MG63 (cell line): ENCODE data around the gene TPTE2. TPM values are rescaled to one million over a fixed set of nuclear protein-coding genes. Genes with fewer than 3 reads are reported as not detected.
"Not testable (repeated sequence)": the region's sequence is repeated elsewhere in the genome, so short reads cannot be mapped to it uniquely, and the experiment has no call there.

ENCODE experiments used
- DNase-seq: peaks from one replicate; pipeline ENCODE4 v3.0.0-alpha.2; 2020
- H3K27me3 ChIP-seq: fragments of 250-450 bp; sonication (Bioruptor Pico); 2 replicates; pipeline ENCODE4 v1.5.1; 2020; ENCODE audit warnings: mild to moderate bottlenecking, moderate library complexity
- H3K36me3 ChIP-seq: fragments of 250-450 bp; sonication (Bioruptor Pico); 2 replicates; pipeline ENCODE4 v1.5.1; 2020; ENCODE audit warnings: mild to moderate bottlenecking, moderate library complexity
- H3K4me3 ChIP-seq: fragments of 250-450 bp; sonication (Bioruptor Pico); 2 replicates; pipeline ENCODE4 v1.5.1; 2020; ENCODE audit warnings: mild to moderate bottlenecking, moderate library complexity
- H3K9me3 ChIP-seq: fragments of 250-450 bp; sonication (Bioruptor Pico); 2 replicates; pipeline ENCODE4 v1.5.1; 2020; ENCODE audit warnings: mild to moderate bottlenecking, moderate library complexity
- total RNA-seq: library from RNA; depleted of rRNA; stranded (reverse); fragments of >200 nt; shearing (Covaris generic); gene quantifications from 2 replicates; pipeline ENCODE4 v1.2.3, GENCODE V29; 2014; ENCODE audit warnings: low replicate concordance; rRNA removed

TPTE2 gene
- total RNA-seq, 1 experiment from 2014 or later: not detected

GRCh38 chr13:19422236-19422635 is 139.1 kb downstream of the TPTE2 start:
- not testable (repeated sequence) for H3K27me3 ChIP-seq, DNase-seq, H3K36me3 ChIP-seq, H3K4me3 ChIP-seq, H3K9me3 ChIP-seq

DNA sequence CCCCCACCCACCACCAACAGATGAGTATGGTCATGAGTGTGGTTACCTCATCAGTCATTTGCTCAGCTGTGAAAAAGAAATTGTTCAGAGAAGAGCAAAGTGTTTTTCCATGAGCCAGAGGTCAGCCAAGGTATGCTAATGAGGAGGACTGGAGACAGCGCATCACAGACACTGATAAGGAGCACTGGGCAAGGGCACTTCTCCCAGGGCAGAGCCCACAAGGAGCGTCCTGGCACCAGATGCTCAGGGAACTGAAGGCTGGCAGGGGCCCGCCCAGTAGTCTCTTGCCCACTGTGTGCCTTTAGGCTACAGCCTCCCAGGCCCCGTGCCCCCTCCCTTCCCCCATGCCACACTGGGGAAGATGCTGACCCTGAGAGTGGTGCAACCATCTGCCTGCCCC is 148.8 kb downstream of the TPTE2 start:
- H3K4me3 ChIP-seq, H3K36me3 ChIP-seq, H3K9me3 ChIP-seq, H3K27me3 ChIP-seq, DNase-seq: not testable (repeated sequence)

DNA sequence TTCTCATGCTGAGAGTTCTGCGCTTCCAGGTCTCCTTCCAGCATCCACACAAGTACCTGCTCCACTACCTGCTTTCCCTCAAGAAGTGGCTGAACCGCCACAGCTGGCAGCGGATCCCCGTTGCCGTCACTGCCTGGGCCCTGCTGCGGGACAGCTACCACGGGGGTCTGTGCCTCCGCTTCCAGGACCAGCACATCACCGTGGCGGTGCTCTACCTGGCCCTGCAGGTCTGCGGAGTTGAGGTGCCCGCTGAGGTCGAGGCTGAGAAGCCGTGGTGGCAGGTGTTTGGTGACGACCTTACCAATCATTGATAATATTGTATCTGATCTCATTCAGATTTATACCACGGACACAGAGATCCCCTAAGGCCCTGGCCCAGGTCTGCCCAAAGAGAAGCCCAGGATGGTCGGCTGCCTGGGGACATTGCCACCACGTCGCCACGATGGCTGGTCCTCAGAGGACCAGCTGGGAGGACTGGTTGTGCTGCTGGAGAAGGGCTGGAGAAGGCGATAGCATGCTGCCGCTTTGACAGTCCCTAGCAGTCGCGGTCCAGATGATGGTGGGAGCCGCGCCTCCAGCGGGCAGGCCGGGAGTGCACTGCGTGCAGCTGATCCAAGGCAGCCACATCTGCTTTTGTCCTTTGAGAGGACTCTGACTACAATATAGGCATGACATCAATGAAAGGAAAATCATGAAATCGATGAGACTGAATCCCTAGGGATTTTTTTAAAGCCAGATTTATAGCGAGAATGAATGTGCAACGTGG is 178.4 kb downstream of the TPTE2 start:
- not testable (repeated sequence) for H3K4me3 ChIP-seq, H3K9me3 ChIP-seq, DNase-seq, H3K27me3 ChIP-seq, H3K36me3 ChIP-seq

- no peak for DNase-seq
- Histone ChIP-seq H3K36me3 (no peaks in the 10 kb centered on the region), H3K4me3 (no peak overlapping the region), H3K9me3 (no peaks in the 10 kb centered on the region), H3K27me3 (no peaks in the 10 kb centered on the region)
These were observed 179.2 kb downstream of the TPTE2 start for GRCh38 chr13:19382111-19382510.

Other genes starting within 250 kb of the TPTE2 start
- gene MPHOSPH8, start 72.1 kb upstream of the TPTE2 start, total RNA-seq: 6.3 and 6.7 TPM in 2 replicates
- 25.7 and 38.2 TPM in 2 replicates for gene PSPC1, start 221.4 kb upstream of the TPTE2 start, total RNA-seq